ENCODE data around the gene RRP7A.
"Not testable (repeated sequence)": the region's sequence is repeated elsewhere in the genome, so short reads cannot be mapped to it uniquely, and the experiment has no call there.

Gene RRP7A

DNA sequence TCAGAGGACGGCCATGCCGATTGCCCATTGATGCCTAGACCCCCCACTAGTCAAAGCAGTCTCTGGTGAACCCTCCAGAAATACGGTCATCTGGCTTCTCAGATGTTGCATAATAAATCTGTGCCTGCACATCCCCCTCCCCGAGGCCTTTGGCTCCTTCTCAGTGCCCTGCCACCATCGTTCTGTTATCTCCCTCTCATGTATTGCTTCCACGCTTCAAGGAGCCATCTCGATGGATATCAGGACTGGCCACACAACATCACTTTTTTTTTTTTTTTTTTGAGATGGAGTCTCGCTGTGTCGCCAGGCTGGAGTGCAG lies 1.6 kb upstream of the RRP7A start:
- H3K9me3 ChIP-seq: no peaks in the 10 kb centered on the region
- no peak overlapping the region for H3K27ac ChIP-seq
- H3K4me3 ChIP-seq: no peak overlapping the region
- H3K36me3 ChIP-seq: peaks cover 5 to 13% (median 12%) of the 10 kb centered on the region in 3 donors
- peaks cover 0 to 15% (median 11%) of the 10 kb centered on the region in 4 donors for H3K4me1 ChIP-seq
- intact Hi-C loops (cut with DNase I; ENCODE audit: low total_unique reads): no loop called here
- DNase-seq: no peak
- TF ChIP-seq, protein P1, sequence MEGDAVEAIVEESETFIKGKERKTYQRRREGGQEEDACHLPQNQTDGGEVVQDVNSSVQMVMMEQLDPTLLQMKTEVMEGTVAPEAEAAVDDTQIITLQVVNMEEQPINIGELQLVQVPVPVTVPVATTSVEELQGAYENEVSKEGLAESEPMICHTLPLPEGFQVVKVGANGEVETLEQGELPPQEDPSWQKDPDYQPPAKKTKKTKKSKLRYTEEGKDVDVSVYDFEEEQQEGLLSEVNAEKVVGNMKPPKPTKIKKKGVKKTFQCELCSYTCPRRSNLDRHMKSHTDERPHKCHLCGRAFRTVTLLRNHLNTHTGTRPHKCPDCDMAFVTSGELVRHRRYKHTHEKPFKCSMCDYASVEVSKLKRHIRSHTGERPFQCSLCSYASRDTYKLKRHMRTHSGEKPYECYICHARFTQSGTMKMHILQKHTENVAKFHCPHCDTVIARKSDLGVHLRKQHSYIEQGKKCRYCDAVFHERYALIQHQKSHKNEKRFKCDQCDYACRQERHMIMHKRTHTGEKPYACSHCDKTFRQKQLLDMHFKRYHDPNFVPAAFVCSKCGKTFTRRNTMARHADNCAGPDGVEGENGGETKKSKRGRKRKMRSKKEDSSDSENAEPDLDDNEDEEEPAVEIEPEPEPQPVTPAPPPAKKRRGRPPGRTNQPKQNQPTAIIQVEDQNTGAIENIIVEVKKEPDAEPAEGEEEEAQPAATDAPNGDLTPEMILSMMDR (IDR thresholded peaks at IDR 0.05): no peak
- no peaks in the 10 kb centered on the region for H3K27me3 ChIP-seq

DNA sequence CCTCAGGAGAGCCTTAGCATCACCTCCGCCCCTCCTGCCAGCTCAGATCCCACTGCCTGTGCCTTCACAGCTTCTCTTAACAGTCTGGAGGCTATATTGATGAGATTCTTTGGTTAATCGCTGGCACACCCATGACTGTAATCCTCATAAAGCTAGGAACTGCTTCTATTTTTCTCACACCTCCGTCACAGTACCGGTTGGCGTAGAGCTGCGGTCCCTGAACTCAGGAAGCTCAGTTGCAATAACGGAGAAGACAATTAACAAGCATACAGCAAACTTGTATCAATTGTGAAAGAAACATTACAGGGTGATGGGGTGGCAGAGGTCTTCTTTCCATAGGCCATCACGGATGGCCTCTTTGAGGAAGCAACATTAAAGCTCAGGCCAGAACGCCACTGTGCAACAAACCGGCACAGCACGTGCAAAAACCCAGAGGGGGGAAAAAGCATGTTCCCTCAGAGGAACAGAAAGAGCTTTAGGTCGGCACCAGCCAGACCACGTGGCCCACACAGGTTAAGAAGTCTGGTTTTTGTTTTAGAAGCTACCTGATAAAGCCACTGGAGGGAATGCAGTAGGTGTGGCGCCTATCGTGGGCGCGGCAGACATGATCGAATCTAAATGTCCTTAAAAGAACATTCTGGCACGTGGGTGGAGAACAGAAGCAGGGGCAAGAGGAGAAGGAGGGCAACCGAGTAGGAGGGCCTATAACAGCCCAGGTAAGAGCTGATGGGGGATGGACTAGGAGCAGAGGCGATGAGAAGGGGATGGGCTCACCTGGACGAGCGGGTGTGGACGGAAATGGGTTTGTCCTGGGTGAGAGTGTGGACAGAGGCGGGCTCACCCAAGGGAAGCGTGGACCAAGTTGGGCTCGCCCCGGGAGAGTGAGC lies 715 bp downstream of the RRP7A start:
- H3K9me3 ChIP-seq; DNase-seq; H3K27me3 ChIP-seq; intact Hi-C loops (cut with DNase I; ENCODE audit: low total_unique reads): not testable (repeated sequence)
- Histone ChIP-seq H3K36me3 (peaks cover 18 to 34% (median 27%) of the 10 kb centered on the region in 3 donors), H3K4me3 (peak overlapping the region; percentile 94), H3K27ac (peak overlapping the region; percentile 69 to 84), H3K4me1 (peaks cover 0 to 18% (median 12%) of the 10 kb centered on the region in 4 donors)

DNA sequence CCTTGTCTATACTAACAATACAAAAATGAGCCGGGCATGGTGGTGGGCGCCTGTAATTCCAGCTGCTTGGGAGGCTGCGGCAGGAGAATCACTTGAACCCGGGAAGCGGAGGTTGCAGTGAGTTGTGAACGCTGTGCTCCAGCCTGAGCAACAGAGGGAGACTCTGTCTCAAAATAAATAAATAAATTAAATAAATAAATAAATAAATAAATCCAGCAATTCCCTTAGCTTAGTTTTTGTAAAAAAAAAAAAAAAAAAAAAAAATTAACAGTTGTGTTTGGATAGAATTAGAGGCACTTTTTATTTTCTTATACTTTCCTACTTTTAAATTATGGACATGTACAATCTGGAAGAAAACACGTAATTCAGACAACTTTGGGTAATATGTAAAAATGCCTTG lies 2.5 kb downstream of the RRP7A start:
- Histone ChIP-seq H3K36me3 (peaks cover 27 to 47% (median 35%) of the 10 kb centered on the region in 3 donors), H3K4me1 (peaks cover 0 to 18% (median 12%) of the 10 kb centered on the region in 4 donors)
- H3K4me3 ChIP-seq; H3K27me3 ChIP-seq; H3K9me3 ChIP-seq; H3K27ac ChIP-seq; DNase-seq; intact Hi-C loops (cut with DNase I; ENCODE audit: low total_unique reads): not testable (repeated sequence)

DNA sequence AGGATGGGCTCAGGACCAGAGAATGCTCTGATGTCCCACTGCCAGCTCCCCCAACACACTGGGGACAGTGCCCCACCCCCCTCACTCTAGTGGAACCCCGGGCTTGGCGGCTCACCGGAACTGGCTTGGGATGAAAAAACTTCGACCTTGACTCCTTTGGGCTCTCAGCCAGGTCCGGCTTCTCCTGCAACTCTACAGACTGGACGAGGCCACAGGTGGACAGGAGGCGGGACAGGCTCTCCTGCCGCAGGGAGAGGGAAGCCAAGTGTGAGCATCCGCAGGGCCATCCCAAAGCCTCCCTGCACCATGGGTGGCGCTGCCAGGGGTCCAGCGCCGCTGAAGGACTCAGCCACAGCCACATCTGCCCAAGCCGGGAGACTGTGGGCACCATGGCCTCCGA lies 3.7 kb downstream of the RRP7A start:
- Histone ChIP-seq H3K27ac (no peak overlapping the region), H3K36me3 (peaks cover 27 to 58% (median 44%) of the 10 kb centered on the region in 3 donors)

DNA sequence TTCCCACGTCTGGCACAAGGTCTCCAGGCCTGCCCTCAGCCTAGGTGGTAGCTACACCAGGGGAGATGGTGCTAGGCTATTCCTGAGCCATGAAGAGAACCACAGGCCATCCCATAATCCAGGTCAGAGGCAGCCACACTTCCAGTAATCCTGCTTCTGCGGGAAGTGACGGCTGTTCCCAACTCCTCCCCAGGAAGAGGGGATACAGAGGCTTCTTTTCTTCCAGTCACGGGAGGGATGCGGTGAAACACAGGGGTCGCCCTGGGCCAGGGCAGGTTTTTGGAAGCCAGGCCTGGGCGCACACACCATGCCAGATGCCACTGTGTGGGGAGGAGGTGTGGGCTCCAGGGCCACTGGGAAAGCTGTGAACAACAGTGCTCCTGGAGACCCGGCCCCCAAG lies 4.3 kb downstream of the RRP7A start:
- H3K36me3 ChIP-seq: peaks cover 27 to 63% (median 44%) of the 10 kb centered on the region in 3 donors
- H3K4me1 ChIP-seq: peaks cover 0 to 17% (median 11%) of the 10 kb centered on the region in 4 donors
- H3K4me3 ChIP-seq; intact Hi-C loops (cut with DNase I; ENCODE audit: low total_unique reads); DNase-seq; H3K27ac ChIP-seq; H3K9me3 ChIP-seq; H3K27me3 ChIP-seq: not testable (repeated sequence)

More for the DNA sequence above, 3.7 kb downstream of the RRP7A start:
- intact Hi-C loops (cut with DNase I; ENCODE audit: low total_unique reads): no loop called here
- Histone ChIP-seq H3K4me1 (peaks cover 0 to 18% (median 12%) of the 10 kb centered on the region in 4 donors), H3K4me3 (no peak overlapping the region), H3K27me3 (no peaks in the 10 kb centered on the region), H3K9me3 (no peaks in the 10 kb centered on the region)
- DNase-seq: no peak
- TF ChIP-seq, protein P1 (IDR thresholded peaks at IDR 0.05): no peak

DNA sequence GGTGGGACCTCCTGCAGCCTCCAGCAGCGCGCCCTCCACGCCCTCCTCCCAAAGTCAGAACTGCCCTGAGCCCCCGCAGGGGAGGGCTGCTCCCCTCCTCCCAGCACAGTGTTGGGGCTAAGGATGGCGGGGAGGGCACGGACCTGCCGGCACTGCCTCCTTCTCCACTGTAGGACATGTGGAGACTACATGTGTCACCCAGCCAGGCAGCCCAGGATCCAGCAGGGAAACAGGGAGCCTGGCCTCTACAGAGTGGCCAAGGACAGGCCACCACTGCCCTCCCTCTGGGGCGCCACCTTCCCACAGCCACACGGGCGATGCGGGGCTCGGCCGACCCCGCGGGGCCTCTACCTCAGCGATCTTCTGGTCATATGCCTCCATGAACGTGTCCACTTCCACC lies 5.3 kb downstream of the RRP7A start:
- intact Hi-C loops (cut with DNase I; ENCODE audit: low total_unique reads); H3K9me3 ChIP-seq; DNase-seq; H3K27me3 ChIP-seq; H3K4me3 ChIP-seq; H3K27ac ChIP-seq: not testable (repeated sequence)
- Histone ChIP-seq H3K4me1 (peaks cover 0 to 12% (median 7%) of the 10 kb centered on the region in 4 donors), H3K36me3 (peaks cover 27 to 63% (median 44%) of the 10 kb centered on the region in 3 donors)

DNA sequence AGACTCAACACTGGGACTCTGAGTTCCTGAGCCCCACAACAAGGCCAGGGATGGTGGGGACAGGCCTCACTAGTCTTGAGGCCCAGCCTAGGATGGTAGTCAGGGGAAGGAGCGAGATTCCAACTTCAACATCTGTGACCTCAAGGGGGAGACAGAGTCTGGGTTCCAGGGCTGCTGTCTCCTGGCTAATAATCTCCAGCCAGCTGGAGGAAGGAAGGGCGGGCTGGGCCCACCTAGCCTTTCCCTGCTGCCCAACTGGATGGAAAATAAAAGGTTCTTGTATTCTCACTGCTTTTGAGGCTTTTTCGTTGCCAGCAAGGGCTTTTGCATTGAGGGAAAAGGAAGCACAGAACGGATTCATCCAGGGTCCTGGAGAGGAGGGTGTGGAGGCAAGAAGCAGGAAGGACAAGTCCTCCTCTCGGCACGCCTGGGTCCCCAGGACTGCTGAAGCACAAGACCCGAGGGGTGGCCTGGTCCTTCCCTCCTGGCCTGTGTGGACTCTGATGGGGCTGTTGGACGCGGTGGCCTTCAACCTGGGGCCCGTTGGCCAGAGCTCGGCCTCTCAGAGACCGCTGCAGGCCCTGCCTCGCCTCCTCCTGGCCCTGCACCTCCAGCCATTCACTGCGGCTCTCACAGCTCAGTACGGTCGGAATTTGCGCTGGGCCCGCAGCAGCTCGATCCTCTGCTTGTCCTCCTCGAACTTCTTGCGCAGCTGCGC lies 7.2 kb downstream of the RRP7A start:
- H3K27ac ChIP-seq; H3K4me3 ChIP-seq; H3K9me3 ChIP-seq; H3K27me3 ChIP-seq; DNase-seq; intact Hi-C loops (cut with DNase I; ENCODE audit: low total_unique reads); H3K4me1 ChIP-seq: not testable (repeated sequence)
- peaks cover 27 to 59% (median 41%) of the 10 kb centered on the region in 3 donors for H3K36me3 ChIP-seq
- TF ChIP-seq, protein P1 (IDR thresholded peaks at IDR 0.05): peak in 1 of 2 experiments; percentile 10

All from tibial artery (tissue), 4 donors.